K562 (cell line): Measurements from ENCODE around the gene MC2R. TPM values are rescaled to one million over a fixed set of nuclear protein-coding genes. Genes with fewer than 3 reads are reported as not detected.

Experiments used
- ATAC-seq: fragments of 200-7000 bp; cut with Tn5 transposase; 3 replicates; pipeline ENCODE4 v1.9.1; 2020; ENCODE audit warnings: moderate library complexity
- BruUV-seq: library from RNA; stranded (reverse); fragments of 400-500 nt; replicated peaks from 2 replicates; lab custom pipeline; 2021; lab: Mats Ljungman, UMichigan
- CTCF ChIA-PET: fragments of 300-600 bp; formaldehyde crosslinking; extraction: SDS; loops from one replicate; lab custom pipeline; 2021; ENCODE audit warnings: low intra/inter-chr PET ratio; lab: Yijun Ruan, JAX
- POLR2A ChIA-PET: fragments of 300-600, 350-650 bp; sonication (Branson Sonifier 250); formaldehyde crosslinking; extraction: SDS; loops from one replicate; lab custom pipeline; 2021; ENCODE audit warnings: antibody characterized with exemption, inconsistent platforms; lab: Yijun Ruan, JAX
- DNase-seq, 4 experiments: peaks; one replicate each; pipeline versions ENCODE4 v3.0.0 to v3.0.0-alpha.2; 2011 to 2018; ENCODE audit warnings: low spot score in 3 of 4, mixed read lengths in 3 of 4; ENCODE audit errors: extremely low read depth in 1 of 4
- FAIRE-seq: peaks from 2 replicates; lab custom pipeline; 2011; peaks lifted over from hg19 to GRCh38; lab: Jason Lieb, UNC
- H2AFZ ChIP-seq: 2 replicates; pipeline ENCODE4 v1.6.0; 2011; ENCODE audit warnings: low read depth, low read length, control low read depth, inconsistent platforms
- H3K27ac ChIP-seq: fragments of 200-600 bp; 3 replicates; pipeline ENCODE4 v1.8.0; 2011; ENCODE audit warnings: low read depth, mild to moderate bottlenecking, control low read depth, inconsistent platforms, low read length, moderate library complexity, mixed read lengths; ENCODE audit errors: extremely low read depth
- H3K27me3 ChIP-seq, 2 experiments: fragments of 300-600 bp in 1 of 2; 2 replicates in 1 of 2; 3 replicates in 1 of 2; pipeline versions ENCODE4 v1.6.0 to v1.8.0; 2011; ENCODE audit warnings: inconsistent platforms in 2 of 2, low read length in 2 of 2, mild to moderate bottlenecking in 1 of 2, mixed read lengths in 1 of 2, moderate library complexity in 1 of 2; ENCODE audit not compliant: control insufficient read depth in 2 of 2, insufficient read depth in 2 of 2
- H3K36me3 ChIP-seq: fragments of 300-600 bp; 3 replicates; pipeline ENCODE4 v1.8.0; 2011; ENCODE audit warnings: mild to moderate bottlenecking, low read length, inconsistent platforms; ENCODE audit not compliant: control insufficient read depth, insufficient read depth
- H3K4me1 ChIP-seq, 2 experiments: fragments of 200-600 bp in 1 of 2; replicated peaks in 1 of 2; 2 replicates in 1 of 2; 3 replicates in 1 of 2; pipeline versions ENCODE4 v1.5.1 to v1.8.0; 2011; ENCODE audit warnings: inconsistent platforms in 2 of 2, low read length in 2 of 2, mild to moderate bottlenecking in 1 of 2, mixed read lengths in 1 of 2, moderate library complexity in 1 of 2; ENCODE audit not compliant: control insufficient read depth in 2 of 2, insufficient read depth in 2 of 2
- H3K4me2 ChIP-seq: 2 replicates; pipeline ENCODE4 v1.6.1; 2011; ENCODE audit warnings: low read length, control low read depth, inconsistent platforms, mixed read lengths; ENCODE audit not compliant: insufficient read depth
- H3K4me3 ChIP-seq: fragments of 200-600 bp; sonication (generic), shearing (Covaris generic); 2 replicates; pipeline ENCODE4 v1.5.1; 2016; ENCODE audit warnings: control low read depth, inconsistent platforms
- H3K79me2 ChIP-seq: fragments of 200-600 bp; 3 replicates; pipeline ENCODE4 v1.8.0; 2011; ENCODE audit warnings: low read length, inconsistent platforms; ENCODE audit not compliant: control insufficient read depth, insufficient read depth
- H3K9ac ChIP-seq, 2 experiments: 2 replicates each; pipeline versions ENCODE4 v1.6.0 to v1.6.1; 2011; ENCODE audit warnings: low read depth in 2 of 2, low read length in 2 of 2, control low read depth in 1 of 2, inconsistent platforms in 1 of 2, mild to moderate bottlenecking in 1 of 2, mixed read lengths in 1 of 2; ENCODE audit not compliant: insufficient read depth in 1 of 2
- H3K9me1 ChIP-seq: one replicate; pipeline ENCODE4 v1.6.0; 2011; ENCODE audit warnings: inconsistent platforms, mild to moderate bottlenecking, low read length, moderate library complexity; ENCODE audit not compliant: control insufficient read depth, insufficient read depth
- H3K9me3 ChIP-seq: replicated peaks from 2 replicates; pipeline ENCODE4 v1.5.1; 2011; ENCODE audit warnings: low read depth, low read length, inconsistent platforms; ENCODE audit not compliant: control insufficient read depth, insufficient read depth
- H4K20me1 ChIP-seq: replicated peaks from 2 replicates; pipeline ENCODE4 v1.6.1; 2011; ENCODE audit warnings: low read length, inconsistent platforms, mixed read lengths; ENCODE audit not compliant: control insufficient read depth, insufficient read depth
- BRCA1 ChIP-seq, 2 experiments: fragments of 450-650 bp in 1 of 2; sonication (generic) in 1 of 2; formaldehyde crosslinking in 1 of 2; IDR thresholded peaks; 2 replicates each; pipeline versions ENCODE4 v1.5.0 to v1.6.1; 2017 to 2020; ENCODE audit warnings: mild to moderate bottlenecking in 1 of 2, missing genetic modification reagents in 1 of 2
- CBX8 ChIP-seq: fragments of 200-600 bp; sonication (generic); IDR thresholded peaks from 2 replicates; pipeline ENCODE4 v1.6.1; 2012; ENCODE audit warnings: borderline replicate concordance, mixed run types, low read depth, mild to moderate bottlenecking, moderate library complexity, mixed read lengths, low read length, control low read depth, inconsistent platforms; ENCODE audit not compliant: poor library complexity, severe bottlenecking; ENCODE audit errors: extremely low read depth
- FOXK2 ChIP-seq, 2 experiments: fragments of 450-650 bp; IDR thresholded peaks in 1 of 2; conservative IDR thresholded peaks in 1 of 2; 2 replicates each; pipeline ENCODE4 v1.6.1; 2016; ENCODE audit warnings: low read depth in 2 of 2, mild to moderate bottlenecking in 1 of 2
- KLF13 ChIP-seq: fragments of 450-650 bp; IDR thresholded peaks from 2 replicates; pipeline ENCODE4 v1.6.1; 2016; ENCODE audit warnings: missing genetic modification characterization, low read depth, mild to moderate bottlenecking, missing compliant biosample characterization, moderate library complexity, borderline replicate concordance
- MCM3 ChIP-seq: fragments of 450-650 bp; IDR thresholded peaks from 2 replicates; pipeline ENCODE4 v1.6.1; 2016
- MYC ChIP-seq, 2 experiments: fragments of 250-450 bp in 1 of 2; sonication (Bioruptor Pico) in 1 of 2; IDR thresholded peaks; 2 replicates each; pipeline versions ENCODE4 v1.5.1 to v1.6.1; 2012 to 2021; ENCODE audit warnings: low read depth in 2 of 2, borderline replicate concordance in 1 of 2, improper control_type of control experiment in 1 of 2, low read length in 1 of 2, mild to moderate bottlenecking in 1 of 2, moderate library complexity in 1 of 2
- NBN ChIP-seq: fragments of 450-650 bp; IDR thresholded peaks from 2 replicates; pipeline ENCODE4 v1.6.1; 2016; ENCODE audit warnings: low read depth, mild to moderate bottlenecking
- SAFB2 ChIP-seq: fragments of 200-400 bp; formaldehyde crosslinking; IDR thresholded peaks from 2 replicates; pipeline ENCODE4 v1.6.1; 2018; ENCODE audit warnings: borderline replicate concordance, low read length, low read depth, moderate library complexity; ENCODE audit not compliant: severe bottlenecking
- TEAD1 ChIP-seq, 2 experiments: fragments of 450-650 bp in 1 of 2; sonication (generic) in 1 of 2; formaldehyde crosslinking; IDR thresholded peaks; 2 replicates each; pipeline versions ENCODE4 v1.4.0 to v1.8.0; 2020 to 2022; ENCODE audit warnings: mild to moderate bottlenecking in 2 of 2, missing genetic modification reagents in 1 of 2
- U2AF1 ChIP-seq: fragments of 200-400 bp; formaldehyde crosslinking; optimal IDR thresholded peaks from 2 replicates; pipeline ENCODE3; 2017; ENCODE audit warnings: mild to moderate bottlenecking, low read depth, low read length, moderate library complexity
- UBTF ChIP-seq, 2 experiments: IDR thresholded peaks; 2 replicates each; pipeline ENCODE4 v1.6.1; 2012; ENCODE audit warnings: improper control_type of control experiment in 2 of 2, low read depth in 2 of 2, low read length in 2 of 2, borderline replicate concordance in 1 of 2
- ZBTB7A ChIP-seq: IDR thresholded peaks from 2 replicates; pipeline ENCODE4 v1.6.1; 2011; ENCODE audit warnings: low read depth, mild to moderate bottlenecking, low read length, moderate library complexity, borderline replicate concordance; ENCODE audit not compliant: control insufficient read depth
- ZNF282 ChIP-seq: sonication (generic); formaldehyde crosslinking; IDR thresholded peaks from 2 replicates; pipeline ENCODE4 v1.8.1; 2023; ENCODE audit warnings: missing genetic modification reagents
- ZNF384 ChIP-seq: IDR thresholded peaks from 2 replicates; pipeline ENCODE4 v1.6.1; 2012; ENCODE audit warnings: low read depth, low read length, improper control_type of control experiment
- WGBS: fragments of 100-300 bp; shearing (Covaris generic); methylation state at CpG from one replicate; pipeline ENCODE4 v1.1.6; 2016; ENCODE audit warnings: low coverage, mixed read lengths; ENCODE audit not compliant: insufficient coverage; ENCODE audit errors: missing lambda C conversion rate; 5-methylcytosine and 5-hydroxymethylcytosine counted together
- in situ Hi-C: fragments of 300-500 bp; cut with MboI; formaldehyde crosslinking; loops from 4 replicates; pipeline ENCODE4 v1.15.0; 2018; ENCODE audit warnings: inconsistent platforms, mixed read lengths
- intact Hi-C: fragments of 100-400 bp; cut with micrococcal nuclease; formaldehyde crosslinking; loops from 2 replicates; pipeline ENCODE4 v1.14.2; 2022
- polyA plus RNA-seq, 8 experiments: library from polyadenylated mRNA; depleted of rRNA in 4 of 8; stranded (reverse) in 5 of 8; unstranded in 3 of 8; fragments of >200 nt; fragmentation: Nextera tagmentation in 2 of 8; fragmentation: Illumina TruSeq in 1 of 8; extraction: Ambion mirVana in 2 of 8; extraction: Trizol in 1 of 8; gene quantifications; 2 replicates each; pipeline versions ENCODE4 v1.2.1 to v1.2.3, GENCODE V29; 2011 to 2014; ENCODE audit warnings: inconsistent platforms in 1 of 8, missing spikeins in 1 of 8
- total RNA-seq, 7 experiments: library from RNA; depleted of rRNA in 6 of 7; stranded (reverse); fragments of >200 nt in 6 of 7; fragmentation: Illumina TruSeq in 2 of 7; extraction: Trizol in 2 of 7; gene quantifications; 2 replicates each; pipeline versions ENCODE4 v1.2.1 to v1.2.3, GENCODE V29; 2011 to 2021; ENCODE audit warnings: low replicate concordance in 1 of 7
- TF ChIP-seq, protein P1 (sequence below), 3 experiments: IDR thresholded peaks in 2 of 3; conservative IDR thresholded peaks in 1 of 3; 2 replicates each; pipeline ENCODE4 v1.5.1; 2011 to 2012; ENCODE audit warnings: low read length in 3 of 3, mild to moderate bottlenecking in 3 of 3, control low read depth in 2 of 3, improper control_type of control experiment in 1 of 3, inconsistent platforms in 1 of 3, low read depth in 1 of 3, mixed read lengths in 1 of 3, moderate library complexity in 1 of 3; ENCODE audit not compliant: insufficient read depth in 2 of 3
- TF ChIP-seq, protein P2 (sequence below): IDR thresholded peaks from 2 replicates; pipeline ENCODE4 v1.6.1; 2016; ENCODE audit warnings: missing genetic modification characterization, missing compliant biosample characterization

Gene MC2R
- total and polyA plus RNA-seq, 9 of the 15 experiments (the other 6 are each of a cell fraction or from before 2014, with no cell fraction given): not detected

- no TSS peak for BruUV-seq
- H3K4me1 ChIP-seq: no peaks in the 10 kb centered on the region
- ChIA-PET CTCF (no interaction called here), POLR2A (no interaction called here)
- WGBS: 0% methylated on average over 14 of the region's 14 CpGs
- in situ Hi-C loops (no loop called here), intact Hi-C loops (no loop called here)
- ATAC-seq (no peak), DNase-seq (no peak), FAIRE-seq (no peak)
- no peak overlapping the region for H3K9ac ChIP-seq
- no peaks in the 10 kb centered on the region for H3K9me3 ChIP-seq
- no peaks in the 10 kb centered on the region for H3K79me2 ChIP-seq
- H3K36me3 ChIP-seq: no peaks in the 10 kb centered on the region
- H3K4me2 ChIP-seq: no peak overlapping the region
- no peaks in the 10 kb centered on the region for H4K20me1 ChIP-seq
- peaks cover 2 to 23% of the 10 kb centered on the region in 2 experiments; a peak in 2 of 5 replicates for H3K27me3 ChIP-seq
- H3K9me1 ChIP-seq: no peaks in the 10 kb centered on the region
- no peak overlapping the region for H3K27ac ChIP-seq
- H2AFZ ChIP-seq: no peak overlapping the region
- H3K4me3 ChIP-seq: no peak overlapping the region
- TF ChIP-seq MYC (IDR thresholded peaks at IDR 0.05; ENCODE audit: low read depth, low read length): no peak
- TF ChIP-seq MYC (CRISPR knock-in tag; IDR thresholded peaks at IDR 0.05; ENCODE audit: borderline replicate concordance, low read depth): no peak
- TF ChIP-seq, protein P1, sequence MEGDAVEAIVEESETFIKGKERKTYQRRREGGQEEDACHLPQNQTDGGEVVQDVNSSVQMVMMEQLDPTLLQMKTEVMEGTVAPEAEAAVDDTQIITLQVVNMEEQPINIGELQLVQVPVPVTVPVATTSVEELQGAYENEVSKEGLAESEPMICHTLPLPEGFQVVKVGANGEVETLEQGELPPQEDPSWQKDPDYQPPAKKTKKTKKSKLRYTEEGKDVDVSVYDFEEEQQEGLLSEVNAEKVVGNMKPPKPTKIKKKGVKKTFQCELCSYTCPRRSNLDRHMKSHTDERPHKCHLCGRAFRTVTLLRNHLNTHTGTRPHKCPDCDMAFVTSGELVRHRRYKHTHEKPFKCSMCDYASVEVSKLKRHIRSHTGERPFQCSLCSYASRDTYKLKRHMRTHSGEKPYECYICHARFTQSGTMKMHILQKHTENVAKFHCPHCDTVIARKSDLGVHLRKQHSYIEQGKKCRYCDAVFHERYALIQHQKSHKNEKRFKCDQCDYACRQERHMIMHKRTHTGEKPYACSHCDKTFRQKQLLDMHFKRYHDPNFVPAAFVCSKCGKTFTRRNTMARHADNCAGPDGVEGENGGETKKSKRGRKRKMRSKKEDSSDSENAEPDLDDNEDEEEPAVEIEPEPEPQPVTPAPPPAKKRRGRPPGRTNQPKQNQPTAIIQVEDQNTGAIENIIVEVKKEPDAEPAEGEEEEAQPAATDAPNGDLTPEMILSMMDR (IDR thresholded peaks at IDR 0.05 in 2 of 3, conservative IDR thresholded peaks at IDR 0.05 in 1 of 3; ENCODE audit: insufficient read depth in 2 of 3, low read depth in 1 of 3, low read length in 3 of 3): no peak
- TF ChIP-seq ZNF282 (CRISPR knock-in tag): no peak
- no peak for TF ChIP-seq MCM3
- TF ChIP-seq U2AF1: no peak
- no peak for TF ChIP-seq NBN
- TF ChIP-seq KLF13: no peak
- TF ChIP-seq, protein P2, sequence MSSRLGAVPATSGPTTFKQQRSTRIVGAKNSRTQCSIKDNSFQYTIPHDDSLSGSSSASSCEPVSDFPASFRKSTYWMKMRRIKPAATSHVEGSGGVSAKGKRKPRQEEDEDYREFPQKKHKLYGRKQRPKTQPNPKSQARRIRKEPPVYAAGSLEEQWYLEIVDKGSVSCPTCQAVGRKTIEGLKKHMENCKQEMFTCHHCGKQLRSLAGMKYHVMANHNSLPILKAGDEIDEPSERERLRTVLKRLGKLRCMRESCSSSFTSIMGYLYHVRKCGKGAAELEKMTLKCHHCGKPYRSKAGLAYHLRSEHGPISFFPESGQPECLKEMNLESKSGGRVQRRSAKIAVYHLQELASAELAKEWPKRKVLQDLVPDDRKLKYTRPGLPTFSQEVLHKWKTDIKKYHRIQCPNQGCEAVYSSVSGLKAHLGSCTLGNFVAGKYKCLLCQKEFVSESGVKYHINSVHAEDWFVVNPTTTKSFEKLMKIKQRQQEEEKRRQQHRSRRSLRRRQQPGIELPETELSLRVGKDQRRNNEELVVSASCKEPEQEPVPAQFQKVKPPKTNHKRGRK (tag): no peak
- no peak for TF ChIP-seq UBTF (IDR thresholded peaks at IDR 0.05; ENCODE audit: borderline replicate concordance in 1 of 2, low read depth in 2 of 2, low read length in 2 of 2)
- no peak for TF ChIP-seq FOXK2 (conservative IDR thresholded peaks at IDR 0.05 in 1 of 2, IDR thresholded peaks at IDR 0.05 in 1 of 2; ENCODE audit: low read depth in 2 of 2)
- no peak for TF ChIP-seq SAFB2
- TF ChIP-seq CBX8: no peak
- no peak for TF ChIP-seq ZNF384
- no peak for TF ChIP-seq ZBTB7A
- TF ChIP-seq TEAD1 (CRISPR knock-in tag; IDR thresholded peaks at IDR 0.05): no peak
- no peak for TF ChIP-seq BRCA1 (IDR thresholded peaks at IDR 0.05)
- TF ChIP-seq BRCA1 (CRISPR knock-in tag; IDR thresholded peaks at IDR 0.05): no peak
Measured at GRCh38 chr18:13872373-13872772, 43.0 kb downstream of the MC2R start.
